Trophoblast cell (in vitro differentiated cells and primary cell): ENCODE measurements around the gene GRID1.

Experiments
- DNase-seq, 2 donors: peaks; one replicate each; pipeline ENCODE4 v3.0.0-alpha.2; 2016
- H2AFZ ChIP-seq: 2 replicates; pipeline ENCODE4 v1.6.1; 2013; ENCODE audit warnings: low read length, moderate library complexity, mild to moderate bottlenecking; ENCODE audit not compliant: insufficient read depth, poor library complexity
- H2AK5ac ChIP-seq: 2 replicates; pipeline ENCODE4 v1.6.1; 2013; ENCODE audit warnings: mild to moderate bottlenecking, low read length
- H2BK120ac ChIP-seq: 2 replicates; pipeline ENCODE4 v1.6.1; 2013; ENCODE audit warnings: low read length, mild to moderate bottlenecking, moderate library complexity; ENCODE audit not compliant: insufficient read depth, poor library complexity
- H2BK12ac ChIP-seq: 2 replicates; pipeline ENCODE4 v1.6.1; 2013; ENCODE audit warnings: mild to moderate bottlenecking, low read length, moderate library complexity
- H2BK5ac ChIP-seq: 2 replicates; pipeline ENCODE4 v1.6.1; 2013; ENCODE audit warnings: low read length, low read depth, moderate library complexity, mild to moderate bottlenecking; ENCODE audit not compliant: poor library complexity
- H3K14ac ChIP-seq: 2 replicates; pipeline ENCODE4 v1.6.1; 2013; ENCODE audit warnings: mild to moderate bottlenecking, low read length
- H3K18ac ChIP-seq: 2 replicates; pipeline ENCODE4 v1.6.1; 2013; ENCODE audit warnings: mild to moderate bottlenecking, low read length
- H3K23ac ChIP-seq: 2 replicates; pipeline ENCODE4 v1.6.1; 2013; ENCODE audit warnings: low read length
- H3K27ac ChIP-seq: 2 replicates; pipeline ENCODE4 v1.5.1; 2013; ENCODE audit warnings: low read depth, mild to moderate bottlenecking, inconsistent platforms, low read length, moderate library complexity
- H3K27me3 ChIP-seq: 2 replicates; pipeline ENCODE4 v1.6.1; 2013; ENCODE audit warnings: inconsistent platforms, mild to moderate bottlenecking, low read length, moderate library complexity; ENCODE audit not compliant: insufficient read depth
- H3K36me3 ChIP-seq, 2 experiments: 1 replicate in 1 of 2; 2 replicates in 1 of 2; pipeline ENCODE4 v1.6.1; 2013; ENCODE audit warnings: low read length in 2 of 2, mild to moderate bottlenecking in 2 of 2, moderate library complexity in 1 of 2; ENCODE audit not compliant: insufficient read depth in 2 of 2, control insufficient read depth in 1 of 2
- H3K4ac ChIP-seq: 2 replicates; pipeline ENCODE4 v1.6.1; 2013; ENCODE audit warnings: low read depth, mild to moderate bottlenecking, low read length, moderate library complexity
- H3K4me1 ChIP-seq, 2 experiments: 1 replicate in 1 of 2; 2 replicates in 1 of 2; pipeline ENCODE4 v1.6.1; 2013; ENCODE audit warnings: low read length in 2 of 2, mild to moderate bottlenecking in 2 of 2, moderate library complexity in 1 of 2; ENCODE audit not compliant: insufficient read depth in 2 of 2, control insufficient read depth in 1 of 2
- H3K4me2 ChIP-seq: 2 replicates; pipeline ENCODE4 v1.6.1; 2013; ENCODE audit warnings: inconsistent platforms, mild to moderate bottlenecking, low read length, moderate library complexity
- H3K4me3 ChIP-seq: 2 replicates; pipeline ENCODE4 v1.5.1; 2013; ENCODE audit warnings: mild to moderate bottlenecking, low read depth, low read length, inconsistent platforms
- H3K79me1 ChIP-seq: one replicate; pipeline ENCODE4 v1.6.1; 2013; ENCODE audit warnings: low read length
- H3K79me2 ChIP-seq: 2 replicates; pipeline ENCODE4 v1.6.1; 2013; ENCODE audit warnings: low read length, mild to moderate bottlenecking; ENCODE audit not compliant: control insufficient read depth, insufficient read depth, poor library complexity
- H3K9ac ChIP-seq: 2 replicates; pipeline ENCODE4 v1.6.1; 2013; ENCODE audit warnings: mild to moderate bottlenecking, low read length
- H3K9me3 ChIP-seq: 2 replicates; pipeline ENCODE4 v1.6.1; 2013; ENCODE audit warnings: low read depth, mild to moderate bottlenecking, control low read depth, inconsistent platforms, low read length; ENCODE audit not compliant: insufficient read depth
- H4K12ac ChIP-seq: 2 replicates; pipeline ENCODE4 v1.6.1; 2013; ENCODE audit warnings: low read depth, mild to moderate bottlenecking, low read length, moderate library complexity
- H4K8ac ChIP-seq: 2 replicates; pipeline ENCODE4 v1.6.1; 2013; ENCODE audit warnings: low read depth, mild to moderate bottlenecking, low read length, moderate library complexity
- H4K91ac ChIP-seq: one replicate; pipeline ENCODE4 v1.6.1; 2013; ENCODE audit warnings: low read depth, mild to moderate bottlenecking, low read length, moderate library complexity
- WGBS: extraction: QIAGEN DNeasy Blood & Tissue Kit; methylation state at CpG from one replicate; pipeline ENCODE4 v1.1.7; 2013; ENCODE audit warnings: missing lambda C conversion rate; ENCODE audit not compliant: insufficient read length, insufficient coverage; ENCODE audit errors: extremely low coverage; 5-methylcytosine and 5-hydroxymethylcytosine counted together

The GRID1 gene

DNA sequence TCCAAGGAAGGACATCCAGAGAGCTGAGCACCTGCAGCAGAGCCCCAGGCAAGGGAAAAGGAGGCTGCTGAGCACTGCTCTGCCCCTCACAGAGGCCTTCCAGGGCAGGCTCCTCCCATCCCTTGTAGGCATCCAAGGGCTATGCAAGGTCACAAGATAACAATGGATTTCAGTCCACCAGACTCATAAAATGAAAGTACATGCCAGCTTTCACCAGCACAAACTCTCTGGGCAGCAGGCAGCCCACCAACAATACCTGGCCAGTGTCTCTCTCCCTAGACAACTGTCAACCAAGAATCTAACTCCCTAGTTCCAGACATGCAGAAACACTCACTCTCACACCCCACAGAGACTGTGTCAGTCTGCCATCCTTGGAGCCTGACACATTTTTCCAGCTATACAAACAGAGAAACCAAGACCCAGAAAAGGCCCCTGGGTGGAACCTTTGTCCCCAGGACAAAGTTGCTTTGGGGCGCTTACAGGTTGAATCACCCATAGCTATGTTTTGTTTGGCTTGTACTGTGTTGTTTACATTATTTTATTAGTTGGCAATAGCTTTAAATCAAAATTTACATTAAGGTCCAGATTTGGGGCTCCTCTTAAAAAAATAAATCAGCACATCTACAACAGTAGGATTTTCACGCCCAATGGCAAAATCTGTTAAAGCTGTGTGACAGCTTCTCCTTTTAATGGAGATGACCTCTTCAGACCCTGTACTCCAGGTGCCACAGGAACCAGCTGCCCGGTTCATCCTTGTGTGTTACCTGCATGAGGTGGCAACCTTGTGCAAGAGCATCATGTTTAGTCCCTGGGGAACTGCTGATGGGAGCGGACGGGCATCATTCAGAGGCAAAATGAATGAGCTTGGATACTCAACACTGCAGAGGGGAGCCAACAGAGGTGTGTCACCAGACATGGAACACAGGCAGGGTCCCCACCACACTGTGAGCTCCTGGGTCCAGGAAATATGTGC lies 5.2 kb downstream of the GRID1 start:
- Histone ChIP-seq H2BK5ac (no peak overlapping the region), H3K9ac (no peak overlapping the region), H3K14ac (no peak overlapping the region), H4K12ac (no peak overlapping the region), H2AFZ (no peak overlapping the region), H3K18ac (no peak overlapping the region), H3K4me2 (no peak overlapping the region), H3K23ac (no peak overlapping the region), H3K36me3 (no peaks in the 10 kb centered on the region), H3K4me3 (no peak overlapping the region), H2BK120ac (no peak overlapping the region), H2BK12ac (no peak overlapping the region), H4K8ac (no peak overlapping the region), H3K9me3 (peaks cover 11% of the 10 kb centered on the region), H3K4me1 (peaks cover 6 to 9% of the 10 kb centered on the region in 2 experiments), H3K27ac (no peak overlapping the region), H3K4ac (no peak overlapping the region), H3K79me2 (no peaks in the 10 kb centered on the region), H2AK5ac (no peak overlapping the region), H3K79me1 (no peaks in the 10 kb centered on the region), H3K27me3 (peaks cover 46% of the 10 kb centered on the region), H4K91ac (no peak overlapping the region)
- no CpG with 5 or more reads among the region's 5 CpGs for WGBS
- no peak for DNase-seq

DNA sequence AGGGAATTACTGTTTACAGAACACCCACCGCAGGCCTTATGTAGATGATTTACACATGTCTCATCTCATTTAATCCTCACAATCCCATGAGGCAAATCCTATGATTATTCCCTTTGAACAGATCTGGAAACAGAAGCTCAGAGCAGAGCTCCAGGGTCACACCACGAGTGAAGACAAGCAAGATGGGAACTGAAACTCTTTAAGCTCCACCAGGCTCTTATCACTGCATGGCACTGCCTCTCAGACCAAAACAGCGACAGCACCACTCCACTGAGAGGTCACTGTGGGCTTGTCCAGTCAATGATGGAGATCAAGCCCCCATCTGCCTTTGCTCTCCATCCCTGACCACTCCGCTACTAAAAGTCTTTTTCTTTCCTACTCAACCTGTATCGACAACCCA lies 5.9 kb downstream of the GRID1 start:
- Histone ChIP-seq H3K36me3 (no peaks in the 10 kb centered on the region), H3K14ac (no peak overlapping the region), H3K9ac (no peak overlapping the region), H3K4me3 (no peak overlapping the region), H2BK120ac (no peak overlapping the region), H2BK5ac (no peak overlapping the region), H3K4me1 (peaks cover 3 to 4% of the 10 kb centered on the region in 2 experiments), H4K91ac (no peak overlapping the region), H3K9me3 (peaks cover 11% of the 10 kb centered on the region), H3K4ac (no peak overlapping the region), H4K12ac (no peak overlapping the region), H4K8ac (no peak overlapping the region), H3K4me2 (no peak overlapping the region), H3K79me1 (no peaks in the 10 kb centered on the region), H3K18ac (no peak overlapping the region), H3K27ac (no peak overlapping the region), H3K79me2 (no peaks in the 10 kb centered on the region), H3K27me3 (peaks cover 39% of the 10 kb centered on the region), H2BK12ac (no peak overlapping the region), H3K23ac (no peak overlapping the region), H2AK5ac (no peak overlapping the region), H2AFZ (no peak overlapping the region)
- DNase-seq = no peak
- WGBS = no CpG with 5 or more reads among the region's 5 CpGs

DNA sequence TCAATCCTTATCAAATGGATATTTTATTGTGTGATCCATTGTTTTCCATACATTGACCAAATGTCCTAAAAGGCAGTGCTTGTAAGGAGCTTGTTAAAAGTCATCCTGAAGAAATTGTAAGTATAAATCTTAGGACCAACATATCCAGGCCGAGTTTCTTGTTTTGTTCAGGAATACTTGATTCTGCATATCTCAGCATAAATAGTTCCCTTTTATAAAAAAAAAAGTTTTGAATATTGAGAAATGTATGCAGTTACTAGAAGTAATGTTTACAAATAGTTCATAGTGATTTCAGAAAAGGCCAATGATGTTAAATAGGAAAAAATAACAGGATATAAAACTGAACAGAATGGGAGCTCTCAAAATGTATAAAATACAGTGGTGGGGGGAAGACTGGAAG lies 6.6 kb downstream of the GRID1 start:
- Histone ChIP-seq H3K27ac (no peak overlapping the region), H2AFZ (no peak overlapping the region), H3K9ac (no peak overlapping the region), H3K14ac (no peak overlapping the region), H3K4me2 (no peak overlapping the region), H3K27me3 (peaks cover 33% of the 10 kb centered on the region), H3K4ac (no peak overlapping the region), H2BK120ac (no peak overlapping the region), H4K8ac (no peak overlapping the region), H3K79me1 (no peaks in the 10 kb centered on the region), H4K91ac (no peak overlapping the region), H3K4me1 (peaks cover 3 to 4% of the 10 kb centered on the region in 2 experiments), H3K36me3 (no peaks in the 10 kb centered on the region), H4K12ac (no peak overlapping the region), H3K9me3 (peaks cover 8% of the 10 kb centered on the region), H3K79me2 (no peaks in the 10 kb centered on the region), H2BK5ac (no peak overlapping the region), H2AK5ac (no peak overlapping the region), H2BK12ac (no peak overlapping the region), H3K23ac (no peak overlapping the region), H3K4me3 (no peak overlapping the region), H3K18ac (no peak overlapping the region)
- no peak for DNase-seq
- no CpG with 5 or more reads among the region's 1 CpG for WGBS

DNA sequence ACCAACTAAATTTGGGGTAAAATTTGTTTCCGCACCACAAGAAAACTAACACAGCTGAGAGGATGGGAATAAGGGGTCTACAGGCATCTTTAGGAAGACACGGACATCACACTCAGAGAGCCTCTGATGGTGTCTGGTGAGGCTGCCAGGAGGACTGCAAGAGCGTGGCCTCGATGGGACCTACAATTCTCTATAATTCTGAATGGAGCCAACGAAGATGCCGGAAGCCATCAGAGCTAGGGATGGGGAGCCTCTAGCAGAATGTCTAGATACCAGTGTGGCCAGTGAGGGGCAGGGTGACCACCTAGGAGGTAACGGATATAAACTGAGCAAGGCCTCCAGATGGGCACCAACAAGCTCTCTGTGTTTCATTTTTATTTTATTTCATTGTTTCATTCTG lies 7.5 kb downstream of the GRID1 start:
- Histone ChIP-seq H3K4me1 (peaks cover 3 to 4% of the 10 kb centered on the region in 2 experiments), H3K4me3 (no peak overlapping the region)

More for the DNA sequence above, 7.5 kb downstream of the GRID1 start:
- WGBS = no CpG with 5 or more reads among the region's 7 CpGs
- no peaks in the 10 kb centered on the region for H3K79me2 ChIP-seq
- H3K4me2 ChIP-seq = no peak overlapping the region
- no peak overlapping the region for H3K14ac ChIP-seq
- no peak overlapping the region for H4K12ac ChIP-seq
- H3K23ac ChIP-seq = no peak overlapping the region
- no peak overlapping the region for H3K18ac ChIP-seq
- H2BK12ac ChIP-seq = no peak overlapping the region
- peaks cover 25% of the 10 kb centered on the region for H3K27me3 ChIP-seq
- H2BK120ac ChIP-seq = no peak overlapping the region
- H3K4ac ChIP-seq = no peak overlapping the region
- no peaks in the 10 kb centered on the region for H3K36me3 ChIP-seq
- no peak overlapping the region for H4K91ac ChIP-seq
- no peak overlapping the region for H3K27ac ChIP-seq
- no peak overlapping the region for H4K8ac ChIP-seq
- H2BK5ac ChIP-seq = no peak overlapping the region
- no peak overlapping the region for H2AK5ac ChIP-seq
- DNase-seq = no peak
- H3K9ac ChIP-seq = no peak overlapping the region
- H3K79me1 ChIP-seq = no peaks in the 10 kb centered on the region
- peaks cover 5% of the 10 kb centered on the region for H3K9me3 ChIP-seq
- no peak overlapping the region for H2AFZ ChIP-seq
